Subcutaneous abdominal adipose tissue (tissue), 5 donors: Measurements from ENCODE around the gene TMEM63A.
A peak's percentile ranks its signal among the peaks of the same experiment; 100 is the strongest.

Experiments
- H3K27ac ChIP-seq: one replicate; pipeline ENCODE4 v1.7.0; 2013; ENCODE audit warnings: low read depth, mild to moderate bottlenecking, inconsistent platforms, low read length, moderate library complexity
- H3K27me3 ChIP-seq, 5 donors: one replicate each; pipeline ENCODE4 v1.7.0; 2013; ENCODE audit warnings: low read length in 5 of 5, inconsistent platforms in 1 of 5; ENCODE audit not compliant: control insufficient read depth in 5 of 5, insufficient read depth in 4 of 5
- H3K36me3 ChIP-seq, 5 donors: one replicate each; pipeline ENCODE4 v1.7.0; 2013; ENCODE audit warnings: low read length in 5 of 5; ENCODE audit not compliant: control insufficient read depth in 5 of 5, insufficient read depth in 5 of 5
- H3K4me1 ChIP-seq, 5 donors: one replicate each; pipeline ENCODE4 v1.7.0; 2013; ENCODE audit warnings: low read length in 5 of 5, mild to moderate bottlenecking in 3 of 5, moderate library complexity in 1 of 5; ENCODE audit not compliant: control insufficient read depth in 5 of 5, insufficient read depth in 5 of 5
- H3K4me3 ChIP-seq, 5 donors: one replicate each; pipeline ENCODE4 v1.7.0; 2013; ENCODE audit warnings: low read length in 5 of 5, low read depth in 1 of 5
- H3K9ac ChIP-seq, 5 donors: one replicate each; pipeline ENCODE4 v1.7.0; 2013; ENCODE audit warnings: low read length in 5 of 5, mild to moderate bottlenecking in 4 of 5, moderate library complexity in 3 of 5
- H3K9me3 ChIP-seq, 5 donors: one replicate each; pipeline ENCODE4 v1.7.0; 2013; ENCODE audit warnings: low read length in 5 of 5; ENCODE audit not compliant: control insufficient read depth in 5 of 5
- donor health status: healthy.
- donor health status: healthy.
- donor health status: healthy.
- donor health status: healthy.
- donor health status: healthy.

TMEM63A gene

DNA sequence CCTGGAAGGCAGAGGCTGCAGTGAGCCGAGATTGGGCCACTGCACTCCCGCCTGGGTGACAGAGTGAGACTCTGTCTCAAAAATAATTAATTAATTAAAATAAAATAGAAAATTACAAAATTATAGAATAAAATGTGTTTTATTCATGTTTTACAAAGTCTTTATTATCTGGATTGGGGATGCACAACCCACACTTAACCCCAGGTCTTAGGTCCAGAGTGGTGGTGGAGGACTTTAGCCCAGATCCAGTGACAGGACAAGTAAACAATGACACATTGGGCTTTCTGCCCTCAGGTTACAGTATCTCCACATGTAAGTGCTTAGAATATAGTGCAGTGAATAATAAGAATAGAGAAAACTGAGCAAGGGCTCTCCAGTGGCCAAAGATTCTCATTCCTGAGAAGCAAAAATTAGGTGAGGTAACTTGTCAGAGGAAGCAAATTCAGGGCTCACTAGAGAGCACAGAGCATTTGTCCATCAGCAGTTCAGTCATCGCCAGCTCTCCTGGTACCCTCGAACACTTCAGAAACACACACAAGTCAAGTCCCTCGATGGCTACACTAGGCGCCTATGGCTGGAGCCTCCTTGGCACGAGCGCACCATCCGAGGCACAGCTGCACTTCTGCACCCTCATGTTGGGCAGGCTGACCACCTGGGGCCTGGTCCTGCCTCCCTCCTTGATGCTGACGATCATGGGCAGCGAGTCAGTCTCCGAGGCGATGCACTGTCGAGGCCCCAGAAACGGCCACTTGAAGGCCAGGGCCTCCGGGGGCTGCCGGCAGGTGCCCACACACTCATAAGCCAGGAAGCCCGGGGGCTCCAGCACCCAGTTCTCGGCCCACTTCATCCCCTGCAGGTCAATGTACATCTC is 4.2 kb upstream of the TMEM63A start:
- Histone ChIP-seq H3K4me3 (no peak overlapping the region), H3K36me3 (no peaks in the 10 kb centered on the region), H3K27ac (no peak overlapping the region), H3K4me1 (peaks cover 1 to 18% (median 11%) of the 10 kb centered on the region in 5 donors), H3K9me3 (no peaks in the 10 kb centered on the region), H3K27me3 (no peaks in the 10 kb centered on the region), H3K9ac (no peak overlapping the region)

DNA sequence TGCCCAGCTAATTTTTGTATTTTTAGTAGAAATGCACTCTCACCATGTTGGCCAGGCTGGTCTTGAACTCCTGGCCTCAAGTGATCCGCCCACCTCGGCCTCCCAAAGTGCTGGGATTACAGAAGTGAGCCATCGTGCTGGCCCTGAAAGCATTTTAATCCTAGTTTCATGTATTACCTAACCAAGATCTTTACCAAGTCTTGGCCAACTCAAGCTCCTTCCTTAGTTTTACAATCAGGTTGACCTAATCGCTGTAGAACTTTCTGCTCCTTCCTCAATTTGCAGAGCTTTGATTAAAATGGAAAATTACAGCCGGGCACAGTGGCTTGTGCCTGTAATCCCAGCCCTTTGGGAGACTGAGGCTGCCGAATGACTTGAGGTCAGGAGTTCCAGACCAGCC is 3.2 kb upstream of the TMEM63A start:
- no peaks in the 10 kb centered on the region for H3K9me3 ChIP-seq
- H3K4me3 ChIP-seq, result no peak overlapping the region
- H3K9ac ChIP-seq, result no peak overlapping the region
- H3K27ac ChIP-seq, result no peak overlapping the region
- H3K4me1 ChIP-seq, result peaks cover 7 to 29% (median 22%) of the 10 kb centered on the region in 5 donors
- no peaks in the 10 kb centered on the region for H3K36me3 ChIP-seq
- no peaks in the 10 kb centered on the region for H3K27me3 ChIP-seq

DNA sequence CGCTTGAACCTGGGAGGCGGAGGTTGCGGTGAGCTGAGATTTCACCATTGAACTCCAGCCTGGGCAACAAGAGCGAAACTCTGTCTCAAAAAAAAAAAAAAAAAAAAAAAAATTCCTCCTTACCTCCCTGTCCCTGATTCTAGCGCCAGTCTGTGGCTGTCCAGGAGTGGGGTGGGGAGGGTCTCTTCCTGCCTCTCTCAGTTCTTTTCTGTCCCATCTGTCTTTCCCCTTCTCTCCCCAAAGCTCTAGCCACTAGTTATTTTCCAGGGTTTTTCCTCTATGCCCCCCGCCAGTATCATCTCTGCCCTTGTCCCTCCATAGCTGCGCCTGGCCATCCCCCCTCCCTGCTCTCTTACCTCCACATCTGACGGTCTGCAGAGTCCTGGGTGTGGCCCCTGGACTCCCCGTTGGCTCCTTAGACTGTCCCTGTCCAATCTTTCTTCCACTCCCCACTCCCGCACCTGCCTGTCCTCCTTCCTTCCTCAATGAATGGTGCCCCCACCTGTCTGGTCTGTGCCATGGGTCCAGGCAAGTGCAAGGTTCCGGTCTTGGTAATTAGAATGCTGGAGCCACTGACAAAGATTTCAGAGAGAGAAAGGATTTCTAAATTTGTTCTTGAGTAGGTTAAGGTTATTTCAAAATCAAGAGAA is 1.6 kb upstream of the TMEM63A start:
- H3K27ac ChIP-seq, result no peak overlapping the region
- no peaks in the 10 kb centered on the region for H3K36me3 ChIP-seq
- no peak overlapping the region for H3K4me3 ChIP-seq
- peaks cover 10 to 45% (median 38%) of the 10 kb centered on the region in 5 donors for H3K4me1 ChIP-seq
- no peak overlapping the region for H3K9ac ChIP-seq
- H3K9me3 ChIP-seq, result no peaks in the 10 kb centered on the region
- H3K27me3 ChIP-seq, result no peaks in the 10 kb centered on the region

DNA sequence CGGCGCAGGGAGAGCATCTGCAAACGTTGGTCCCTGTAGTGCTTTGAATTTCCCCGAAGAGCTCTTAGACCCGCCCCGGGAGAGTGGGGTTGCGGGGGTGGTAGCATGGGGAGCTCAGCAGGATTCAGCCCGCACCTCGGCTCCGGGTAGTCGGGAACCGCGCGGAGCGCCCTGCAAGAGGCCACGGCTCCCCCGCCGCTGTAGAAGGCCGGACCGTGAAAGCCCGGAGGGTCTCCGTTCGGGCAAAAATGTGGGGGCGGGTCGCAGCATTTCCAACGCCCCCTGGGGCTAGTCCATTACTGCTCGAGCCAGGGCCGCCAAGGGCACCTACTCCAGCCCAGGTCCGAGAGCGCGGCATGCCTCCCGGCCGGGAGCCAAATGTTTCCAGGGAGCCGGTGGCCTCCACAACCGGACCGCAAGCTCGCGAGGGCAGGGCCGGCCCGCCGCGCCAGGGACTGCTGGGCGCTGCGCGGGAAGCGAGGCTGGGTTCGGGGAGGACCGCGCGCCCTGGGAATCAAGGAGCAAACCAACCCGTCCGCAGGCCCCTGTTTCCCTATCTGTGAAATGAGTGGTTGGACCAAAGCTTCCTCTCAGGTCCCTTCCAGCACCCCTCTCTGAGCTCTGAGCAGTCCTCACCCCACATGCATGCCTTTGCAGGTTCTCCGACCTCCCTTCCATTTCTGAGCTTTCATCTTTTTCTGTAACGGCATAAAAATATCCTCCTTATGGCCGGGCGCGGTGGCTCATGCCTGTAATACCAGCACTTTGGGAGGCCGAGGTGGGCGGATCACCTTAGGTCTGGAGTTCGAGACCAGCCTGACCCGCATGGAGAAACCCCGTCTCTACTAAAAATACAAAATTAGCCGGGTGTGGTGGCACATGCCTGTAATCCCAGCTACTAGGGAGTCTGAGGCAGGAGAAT is 775 bp upstream of the TMEM63A start:
- Histone ChIP-seq H3K9ac (peak overlapping the region; percentile 16 to 98 (median 91)), H3K27me3 (no peaks in the 10 kb centered on the region), H3K36me3 (no peaks in the 10 kb centered on the region), H3K4me1 (peaks cover 15 to 52% (median 46%) of the 10 kb centered on the region in 5 donors), H3K4me3 (peak overlapping the region; percentile 63 to 96 (median 93)), H3K27ac (peak overlapping the region; percentile 78), H3K9me3 (no peaks in the 10 kb centered on the region)

DNA sequence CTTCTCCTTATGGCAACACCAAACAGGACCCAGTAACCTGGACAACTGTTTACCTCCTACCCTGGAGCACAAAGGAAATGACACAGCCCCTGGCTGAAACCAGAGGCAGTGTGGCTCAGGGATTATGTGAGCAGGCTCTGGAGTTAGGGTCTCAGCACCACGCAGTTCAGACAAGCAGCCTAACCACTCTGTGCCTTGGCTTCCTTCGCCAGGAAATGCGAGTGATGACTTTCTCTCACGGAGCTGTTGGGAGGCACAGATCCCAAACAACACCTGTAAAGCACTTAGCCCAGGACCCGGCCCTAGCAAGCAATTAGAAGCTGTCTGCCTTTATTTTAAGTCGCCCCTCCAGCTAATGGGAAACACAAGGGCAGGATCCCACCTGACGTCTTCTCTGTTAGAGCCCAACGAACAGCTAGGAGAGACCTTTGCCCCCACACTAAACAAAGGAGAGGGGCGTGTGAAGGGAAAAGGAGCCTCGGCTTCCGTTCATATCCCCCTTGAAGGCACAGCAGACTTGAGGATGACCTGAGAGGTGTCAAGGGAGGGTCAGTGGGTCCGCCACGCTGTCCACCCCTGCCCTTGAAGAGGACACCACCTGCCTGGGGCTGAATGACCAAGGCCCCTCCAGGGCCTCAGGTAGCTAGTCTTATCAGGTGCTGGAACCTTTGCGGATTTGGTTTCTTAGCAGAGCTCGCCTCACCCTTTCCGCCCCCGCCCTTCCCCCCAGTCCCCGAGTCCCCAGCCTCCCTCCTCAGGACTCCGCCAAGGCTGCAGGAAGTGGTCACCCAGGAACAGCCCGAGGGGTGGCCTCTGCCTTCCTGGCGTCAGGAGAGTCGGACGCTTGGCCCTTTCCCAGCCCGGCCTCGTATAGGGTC is 860 bp downstream of the TMEM63A start:
- no peaks in the 10 kb centered on the region for H3K9me3 ChIP-seq
- peak overlapping the region; percentile 89 to 96 (median 93) for H3K4me3 ChIP-seq
- peak overlapping the region; percentile 64 to 98 (median 91) for H3K9ac ChIP-seq
- peak overlapping the region; percentile 78 for H3K27ac ChIP-seq
- H3K36me3 ChIP-seq, result peaks cover 0 to 11% (median 7%) of the 10 kb centered on the region in 5 donors
- no peaks in the 10 kb centered on the region for H3K27me3 ChIP-seq
- peaks cover 23 to 61% (median 55%) of the 10 kb centered on the region in 5 donors for H3K4me1 ChIP-seq

DNA sequence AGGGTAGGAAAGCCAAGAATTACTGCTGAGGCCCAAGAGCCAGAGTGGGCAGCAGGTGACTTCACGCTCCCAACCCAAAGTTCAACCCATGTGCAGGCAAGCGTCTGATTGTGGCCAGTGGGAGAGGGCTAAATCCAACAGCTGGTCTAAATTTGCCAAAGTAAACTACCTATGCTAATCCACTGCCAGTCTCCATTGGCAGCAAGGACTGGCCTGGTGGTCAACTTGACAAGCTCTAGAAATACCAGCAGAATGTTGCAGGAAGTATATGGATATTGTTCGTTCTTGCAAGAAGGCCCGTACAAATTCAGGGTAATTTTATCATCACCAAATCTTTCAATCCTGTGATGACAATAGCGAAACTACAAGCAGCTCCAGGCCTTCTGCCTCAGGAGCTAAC is 1.5 kb downstream of the TMEM63A start:
- peaks cover 0 to 15% (median 12%) of the 10 kb centered on the region in 5 donors for H3K36me3 ChIP-seq
- H3K9me3 ChIP-seq, result no peaks in the 10 kb centered on the region
- H3K4me3 ChIP-seq, result peak overlapping the region; percentile 89 to 96 (median 93)
- peak overlapping the region; percentile 1 to 98 (median 64) for H3K9ac ChIP-seq
- no peaks in the 10 kb centered on the region for H3K27me3 ChIP-seq
- H3K4me1 ChIP-seq, result peaks cover 23 to 61% (median 55%) of the 10 kb centered on the region in 5 donors
- H3K27ac ChIP-seq, result peak overlapping the region; percentile 78

DNA sequence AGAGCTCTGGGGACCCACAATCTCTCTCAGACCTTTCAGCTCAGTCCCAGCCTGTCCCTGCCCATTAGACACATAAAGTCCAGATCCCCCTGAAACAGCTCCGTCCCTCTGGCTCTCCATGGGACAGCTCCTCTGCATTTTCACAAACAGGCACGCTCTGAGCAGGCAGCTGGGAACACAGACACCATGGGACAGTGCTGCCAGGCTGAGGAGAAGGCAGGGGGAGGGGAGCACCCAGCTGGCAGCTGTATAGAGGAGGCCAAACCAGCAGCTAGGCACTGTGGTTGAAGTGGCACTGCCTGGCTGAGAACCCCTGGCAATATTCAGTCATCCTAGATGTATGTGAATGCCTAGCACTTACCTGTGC is 2.0 kb downstream of the TMEM63A start:
- Histone ChIP-seq H3K9me3 (no peaks in the 10 kb centered on the region), H3K9ac (peak overlapping the region in 3 of 5 donors; percentile 1 to 98 (median 29)), H3K36me3 (peaks cover 0 to 20% (median 16%) of the 10 kb centered on the region in 5 donors), H3K4me3 (peak overlapping the region in 3 of 5 donors; percentile 89 to 96 (median 93)), H3K4me1 (peaks cover 23 to 61% (median 55%) of the 10 kb centered on the region in 5 donors), H3K27me3 (no peaks in the 10 kb centered on the region), H3K27ac (peak overlapping the region; percentile 57)

DNA sequence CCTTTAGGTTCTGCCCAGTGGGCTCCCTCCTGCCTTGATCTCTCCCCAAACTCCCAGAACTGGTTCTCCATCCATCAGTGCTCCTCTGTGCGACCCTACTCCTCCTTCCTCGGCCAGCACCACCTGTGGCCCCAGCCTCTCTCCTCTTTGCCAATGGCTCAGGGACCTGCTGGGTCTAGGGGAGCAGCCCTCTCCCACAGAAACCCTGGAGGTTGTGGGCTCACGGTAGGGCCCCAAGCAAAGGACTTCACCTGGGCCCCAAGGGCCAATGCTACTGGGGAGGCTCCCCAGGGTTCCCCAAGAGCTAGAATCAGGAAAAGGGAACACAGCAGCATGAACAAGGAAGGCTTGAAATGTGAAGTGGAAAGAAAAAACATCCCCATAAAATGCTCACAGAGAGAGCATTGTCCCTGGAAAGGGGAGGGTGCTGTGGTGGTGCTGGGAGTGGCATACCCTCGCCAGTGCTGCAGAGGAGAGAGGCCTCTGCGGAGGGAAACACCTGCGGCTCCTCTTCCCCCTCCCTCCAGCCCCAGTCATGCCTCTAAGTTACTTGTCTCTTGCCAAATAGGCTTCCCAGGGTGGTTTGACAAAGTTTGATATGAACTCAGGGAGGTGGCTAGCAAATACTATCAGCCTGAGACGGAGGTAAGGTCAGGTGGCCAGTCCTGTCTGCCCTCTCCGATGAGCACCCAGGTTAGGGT is 2.5 kb downstream of the TMEM63A start:
- H3K4me1 ChIP-seq, result peaks cover 23 to 61% (median 55%) of the 10 kb centered on the region in 5 donors
- H3K4me3 ChIP-seq, result peak overlapping the region in 2 of 5 donors; percentile 19 to 89
- H3K27me3 ChIP-seq, result no peaks in the 10 kb centered on the region

More for the DNA sequence above, 2.5 kb downstream of the TMEM63A start:
- Histone ChIP-seq H3K9me3 (no peaks in the 10 kb centered on the region), H3K27ac (peak overlapping the region; percentile 57), H3K9ac (peak overlapping the region in 3 of 5 donors; percentile 1 to 98 (median 29)), H3K36me3 (peaks cover 0 to 24% (median 19%) of the 10 kb centered on the region in 5 donors)
